OCI-LY1 (cell line): ENCODE data around the gene FAIM.

ENCODE experiments used
- CTCF ChIP-seq: fragments of 200-600 bp; sonication (generic), shearing (Covaris generic); IDR thresholded peaks from 2 replicates; pipeline ENCODE4 v1.5.1; 2017; ENCODE audit warnings: mild to moderate bottlenecking, antibody characterized with exemption, low read length, moderate library complexity, mixed read lengths
- EZH2 ChIP-seq: fragments of 200-600 bp; sonication (generic), shearing (Covaris generic); IDR thresholded peaks from 2 replicates; pipeline ENCODE4 v1.8.0; 2017; ENCODE audit warnings: borderline replicate concordance, mixed run types, mild to moderate bottlenecking, antibody characterized with exemption, low read length, moderate library complexity, mixed read lengths

GRCh38 chr3:138668107-138668506 lies 59.5 kb downstream of the FAIM start:
- TF ChIP-seq EZH2, result no peak
- TF ChIP-seq CTCF, result no peak
